Measurements from ENCODE around the gene RAB31.

The RAB31 gene

GRCh38 chr18:9863282-9863681, 155.2 kb downstream of the RAB31 start:
- no peak for DNase-seq (ENCODE audit: low read depth in 2 of 2)

GRCh38 chr18:9865764-9866490, 157.8 kb downstream of the RAB31 start:
- no peak for DNase-seq (ENCODE audit: low read depth in 2 of 2)

- DNase-seq (ENCODE audit: low read depth in 2 of 2) = no peak
Measured at GRCh38 chr18:9866627-9867026, 158.5 kb downstream of the RAB31 start.

DNA sequence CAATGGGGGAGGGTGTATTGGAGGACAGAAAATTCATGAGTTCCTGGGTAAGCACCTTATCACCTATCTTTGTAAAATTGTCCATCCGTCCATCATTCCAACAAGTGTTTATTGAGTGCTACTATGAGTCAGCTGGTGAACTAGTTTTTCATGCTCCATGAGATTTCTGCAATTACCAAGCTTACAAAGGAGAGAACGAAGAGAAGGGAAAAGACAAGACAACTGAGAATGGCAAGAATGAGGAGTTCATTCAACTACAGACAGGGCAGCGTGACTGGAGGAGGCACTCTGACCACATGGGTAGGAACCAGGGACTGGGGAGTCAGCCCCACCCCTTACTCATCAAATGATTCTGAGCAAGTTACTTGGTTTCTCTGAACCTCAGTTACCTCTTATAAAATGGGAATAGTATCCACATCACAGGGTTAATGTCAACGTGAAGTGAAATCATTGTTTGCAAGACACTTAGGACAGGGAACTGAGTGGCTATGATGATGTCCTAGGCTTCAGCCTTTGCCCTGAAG, 159.0 kb downstream of the RAB31 start:
- DNase-seq (ENCODE audit: low read depth in 2 of 2) = no peak

DNA sequence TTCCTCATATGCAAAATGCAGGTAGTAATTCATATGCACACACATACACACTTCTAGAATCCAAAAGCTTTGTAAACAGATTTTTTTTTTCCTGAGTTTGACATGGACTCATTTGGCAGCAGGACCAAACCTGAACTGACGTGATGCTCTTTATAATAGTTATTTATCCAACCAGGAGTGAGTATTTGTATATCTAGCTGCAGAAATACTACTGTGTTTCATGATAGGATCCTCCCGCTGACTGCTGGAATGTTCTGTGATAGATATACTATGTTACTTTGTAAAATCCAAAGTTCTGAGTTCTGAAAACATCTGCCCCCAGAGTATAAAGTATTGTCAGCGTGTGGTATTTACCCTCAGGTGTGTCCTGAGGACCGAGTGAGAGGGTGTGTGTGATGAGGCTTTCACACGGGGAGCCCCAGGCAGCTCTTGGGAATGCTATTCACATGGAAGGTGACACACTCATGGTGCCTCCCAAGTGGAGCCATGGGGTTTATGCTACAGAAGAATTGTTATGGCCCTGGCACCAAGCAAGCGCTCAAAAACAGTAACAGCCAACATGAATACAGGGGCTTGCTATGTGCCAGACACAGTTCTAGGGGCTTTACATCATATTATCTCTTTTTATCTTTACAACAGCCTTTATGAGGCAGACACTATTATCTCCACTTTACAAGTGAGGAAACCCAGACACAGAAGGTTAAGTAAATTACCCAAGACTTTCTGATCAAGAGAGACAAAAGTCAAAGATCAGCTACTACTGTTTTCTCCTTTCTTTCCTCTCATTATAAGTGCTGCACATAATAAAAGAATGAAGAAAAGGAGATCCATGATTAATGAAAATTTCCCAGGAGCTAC, 161.0 kb downstream of the RAB31 start:
- no peak for DNase-seq (ENCODE audit: low read depth in 2 of 2)

DNA sequence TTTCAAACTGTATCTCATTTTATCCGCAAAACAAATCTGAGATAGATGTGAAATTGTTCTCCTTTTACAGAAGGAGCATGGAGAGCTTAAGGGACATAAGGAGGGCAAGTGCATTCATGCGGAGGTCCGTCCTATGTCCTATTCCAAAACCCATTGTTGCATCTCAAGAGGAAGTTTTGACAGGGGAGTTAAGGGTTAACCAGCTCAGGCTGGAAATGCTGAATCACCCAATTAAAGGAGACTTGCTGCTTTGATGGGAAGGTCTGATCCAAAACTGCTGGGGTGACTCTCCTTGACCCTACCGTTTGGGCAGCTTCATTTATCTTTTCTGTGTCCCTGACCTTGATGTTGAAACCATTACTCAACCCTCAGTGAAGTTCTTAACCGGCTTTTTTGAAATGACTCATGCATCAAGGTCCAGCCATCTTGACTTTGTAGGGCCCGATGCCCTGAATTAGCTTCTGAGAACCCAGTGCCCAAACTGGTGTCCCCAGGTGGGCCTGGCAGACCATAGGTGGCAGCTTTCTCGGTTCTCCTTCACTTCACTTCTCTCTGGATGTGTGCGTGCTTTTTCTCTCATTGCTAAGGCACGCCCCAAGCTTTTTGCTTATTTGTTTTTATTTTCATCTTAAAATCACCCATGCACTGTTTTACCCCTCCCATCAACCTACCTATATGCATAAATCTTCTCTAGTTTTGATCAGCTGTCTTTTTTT, 161.8 kb downstream of the RAB31 start:
- DNase-seq (ENCODE audit: low read depth in 2 of 2) = no peak

GRCh38 chr18:9870431-9871008, 162.4 kb downstream of the RAB31 start:
- DNase-seq (ENCODE audit: low read depth in 2 of 2) = no peak

- no peak for DNase-seq (ENCODE audit: low read depth in 2 of 2)
Measured at GRCh38 chr18:9871244-9871746, 163.2 kb downstream of the RAB31 start.

GRCh38 chr18:9872823-9873222, 164.7 kb downstream of the RAB31 start:
- no peak for DNase-seq (ENCODE audit: low read depth in 2 of 2)

GRCh38 chr18:9874728-9875127, 166.6 kb downstream of the RAB31 start:
- DNase-seq (ENCODE audit: low read depth in 2 of 2) = no peak

- DNase-seq (ENCODE audit: low read depth in 2 of 2) = no peak
Measured at GRCh38 chr18:9876212-9876866, 168.2 kb downstream of the RAB31 start.

GRCh38 chr18:9876867-9877654, 169.0 kb downstream of the RAB31 start:
- peak; percentile 61 to 67 for DNase-seq (ENCODE audit: low read depth in 2 of 2)

DNA sequence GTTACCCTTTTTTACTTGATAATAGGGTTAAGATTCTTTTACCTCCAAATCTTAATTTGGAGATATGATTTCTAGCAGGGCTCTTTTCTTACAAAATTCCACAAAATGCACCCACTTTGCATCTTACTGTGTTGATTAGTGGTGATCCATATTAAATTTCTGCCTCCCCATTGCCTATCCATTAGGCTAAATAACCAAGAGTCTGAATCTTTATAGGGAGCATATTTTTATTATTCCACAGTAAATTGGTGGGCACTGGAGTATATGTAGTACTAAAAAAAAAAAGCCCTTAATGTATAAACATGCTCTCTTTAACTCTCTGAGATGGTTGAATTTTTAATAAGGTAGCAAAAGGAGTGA, 169.5 kb downstream of the RAB31 start:
- DNase-seq (ENCODE audit: low read depth in 2 of 2) = no peak

DNA sequence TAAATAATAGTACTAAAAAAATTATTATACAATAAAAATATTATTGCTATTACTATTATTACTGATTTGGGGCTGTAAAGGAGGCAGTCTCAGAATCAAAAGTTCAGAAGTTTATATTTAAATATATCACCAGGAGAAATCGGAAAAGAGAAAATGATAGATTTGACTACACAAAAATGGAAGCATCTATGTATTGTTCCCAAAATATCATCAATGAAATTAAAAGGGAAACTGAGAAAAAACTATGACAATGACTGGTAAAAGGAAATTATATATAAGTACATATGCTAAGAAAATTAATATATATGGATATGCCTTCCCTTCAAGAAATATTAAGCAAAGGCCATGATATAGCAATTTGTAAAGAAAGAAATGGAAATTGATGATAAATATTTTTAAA, 170.0 kb downstream of the RAB31 start:
- no peak for DNase-seq (ENCODE audit: low read depth in 2 of 2)

GRCh38 chr18:9878783-9879242, 170.7 kb downstream of the RAB31 start:
- no peak for DNase-seq (ENCODE audit: low read depth in 2 of 2)

- no peak for DNase-seq (ENCODE audit: low read depth in 2 of 2)
Measured at GRCh38 chr18:9884090-9884489, 176.0 kb downstream of the RAB31 start.

- no peak for DNase-seq (ENCODE audit: low read depth in 2 of 2)
Measured at GRCh38 chr18:9884532-9885140, 176.5 kb downstream of the RAB31 start.

DNA sequence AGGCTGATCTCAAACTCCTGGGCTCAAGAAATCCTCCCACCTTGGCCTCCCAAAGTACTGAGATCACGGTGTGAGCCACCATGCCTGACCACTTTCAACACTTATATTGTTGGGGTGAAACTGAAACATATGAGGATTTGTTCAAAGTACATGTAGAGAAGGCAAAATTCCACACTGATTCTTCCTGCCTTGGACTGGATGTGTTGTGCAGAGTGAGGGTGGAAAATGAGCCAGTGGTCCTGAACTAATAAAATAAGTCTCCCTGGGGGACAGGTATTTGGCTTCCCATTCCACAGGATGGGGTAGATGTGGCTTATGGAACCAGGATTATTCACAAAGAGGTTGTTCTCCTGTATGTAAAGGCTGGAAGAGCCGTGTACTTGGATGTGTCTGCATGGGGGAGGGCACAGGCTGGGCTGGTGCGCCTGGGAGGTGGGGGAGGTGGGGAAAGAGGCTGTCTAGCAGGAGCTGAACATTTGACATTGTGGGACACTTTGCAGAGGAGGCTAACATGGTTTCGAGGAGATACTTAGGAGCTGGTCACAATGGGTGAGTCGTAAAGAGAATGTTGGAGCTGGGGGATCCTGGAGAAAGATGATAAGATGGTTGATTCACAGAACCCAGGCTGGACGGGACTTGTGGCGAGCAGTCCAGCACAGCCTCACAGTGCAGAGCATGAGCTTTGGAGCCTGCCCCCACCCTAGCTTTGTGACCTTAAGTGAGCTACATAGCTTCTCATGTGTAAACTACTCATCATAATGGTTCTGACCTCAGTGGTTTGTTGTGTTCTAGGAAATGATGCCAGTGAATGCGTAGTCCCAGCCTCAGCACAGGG, 177.3 kb downstream of the RAB31 start, which contains the start of gene TXNDC2:
TSS of gene TXNDC2 (plus strand) at position 804 of the 835 bp plus-strand sequence. CDS start 708 bp downstream, outside the sequence.
- no peak for DNase-seq (ENCODE audit: low read depth in 2 of 2)

DNA sequence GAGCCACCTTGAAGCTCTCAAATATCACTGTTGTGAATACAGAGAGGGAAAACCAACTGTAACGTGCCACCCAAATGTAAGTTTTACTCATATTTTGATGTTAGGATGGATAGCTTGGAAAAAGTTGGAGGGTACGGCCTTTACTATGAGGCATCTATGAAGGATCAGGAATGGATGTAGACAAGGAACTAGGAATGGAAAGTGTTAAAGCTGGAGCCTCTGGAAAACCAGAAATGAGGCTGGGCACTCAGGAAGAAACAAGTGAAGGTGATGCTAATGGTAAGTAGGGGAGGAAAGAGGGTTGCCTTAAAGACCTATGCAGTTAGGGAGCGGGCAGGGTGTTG, 177.9 kb downstream of the RAB31 start:
- DNase-seq (ENCODE audit: low read depth in 2 of 2) = no peak
